Naive thymus-derived CD8-positive, alpha-beta T cell (primary cell): ENCODE results near the gene CYLD. TPM values are rescaled to one million over a fixed set of nuclear protein-coding genes. Genes with fewer than 3 reads are reported as not detected.
A peak's percentile ranks its signal among the peaks of the same experiment; 100 is the strongest.

Source experiments
- ATAC-seq, 2 donors: fragments of 150-1000 bp; cut with Tn5 transposase in 1 of 2; sonication (Bioruptor Pico), chemical (Tn5 transposase) in 1 of 2; 1 replicate in 1 of 2; 2 replicates in 1 of 2; pipeline ENCODE4 v1.10.0; 2021; ENCODE audit warnings: mild to moderate bottlenecking in 2 of 2, moderate library complexity in 2 of 2
- POLR2A ChIA-PET: fragments of 350-600 bp; sonication (Branson Sonifier 250); formaldehyde crosslinking; loops from one replicate; lab custom pipeline; 2021; ENCODE audit warnings: antibody characterized with exemption; lab: Charles Lee
- DNase-seq, 10 donors: peaks; one replicate each; pipeline versions ENCODE4 v3.0.0 to v3.0.0-alpha.2; 2020 to 2022
- H3K27ac Mint-ChIP-seq, 10 donors: one replicate each; pipeline ENCODE4 v1.8.0; 2020 to 2022; ENCODE audit warnings: mild to moderate bottlenecking in 10 of 10, mixed read lengths in 10 of 10, moderate library complexity in 4 of 10, inconsistent platforms in 1 of 10
- H3K27me3 Mint-ChIP-seq, 5 donors: one replicate each; pipeline ENCODE4 v1.8.0; 2021 to 2022; ENCODE audit warnings: mixed read lengths in 5 of 5
- H3K36me3 Mint-ChIP-seq, 3 donors: one replicate each; pipeline ENCODE4 v1.8.0; 2020 to 2022; ENCODE audit warnings: mixed read lengths in 3 of 3, mild to moderate bottlenecking in 2 of 3, inconsistent platforms in 1 of 3
- H3K4me1 Mint-ChIP-seq, 4 donors: one replicate each; pipeline ENCODE4 v1.8.0; 2021 to 2022; ENCODE audit warnings: mixed read lengths in 4 of 4
- H3K4me3 Mint-ChIP-seq, 10 donors: one replicate each; pipeline ENCODE4 v1.8.0; 2020 to 2022; ENCODE audit warnings: mild to moderate bottlenecking in 10 of 10, mixed read lengths in 10 of 10, moderate library complexity in 6 of 10, inconsistent platforms in 1 of 10
- H3K9me3 Mint-ChIP-seq, 9 donors: one replicate each; pipeline ENCODE4 v1.8.0; 2020 to 2022; ENCODE audit warnings: mixed read lengths in 9 of 9, mild to moderate bottlenecking in 3 of 9, inconsistent platforms in 1 of 9, moderate library complexity in 1 of 9
- polyA plus RNA-seq, 3 donors: library from polyadenylated mRNA; unstranded; fragments of 300-500 nt; fragmentation: Illumina TruSeq; gene quantifications; one replicate each; pipeline ENCODE4 v1.2.3, GENCODE V29; 2021
- total RNA-seq, 8 experiments: library from RNA in 2 of 8; stranded (reverse) in 2 of 8; gene quantifications; one replicate each; pipeline ENCODE4 v1.2.3 and lab custom pipeline; 2021 to 2026

The CYLD gene
- total and polyA plus RNA-seq, 5 experiments from 2014 or later = 106 to 203 (median 131) TPM

DNA sequence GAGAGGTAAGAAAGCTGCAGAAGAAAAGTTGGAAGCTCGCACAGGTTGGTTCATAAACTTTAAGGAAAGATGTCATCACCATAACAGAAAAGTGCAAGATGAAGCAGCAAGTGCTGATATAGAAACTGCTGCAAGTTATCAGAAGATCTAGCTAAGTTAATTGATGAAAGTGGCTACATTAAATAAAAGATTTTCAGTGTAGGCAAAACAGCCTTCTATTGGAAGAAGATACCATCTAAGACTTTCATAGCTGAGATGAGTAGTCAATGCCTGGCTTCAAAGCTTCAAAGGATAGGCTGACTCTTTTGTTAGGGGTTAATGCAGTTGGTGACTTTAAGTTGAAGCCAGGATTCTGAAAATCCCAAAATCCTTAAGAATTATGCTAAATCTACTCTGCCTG lies 24.0 kb downstream of the CYLD start:
- peaks cover 0 to 17% (median 7%) of the 10 kb centered on the region in 9 donors for H3K9me3 Mint-ChIP-seq
- peaks cover 37 to 96% (median 82%) of the 10 kb centered on the region in 4 donors for H3K4me1 Mint-ChIP-seq
- no peaks in the 10 kb centered on the region for H3K27me3 Mint-ChIP-seq
- H3K4me3 Mint-ChIP-seq = peak overlapping the region in 4 of 10 donors; percentile 41 to 75 (median 63)
- peak overlapping the region in 4 of 10 donors; percentile 1 to 80 (median 38) for H3K27ac Mint-ChIP-seq
- no peak for ATAC-seq
- DNase-seq = no peak
- peaks cover 34 to 94% (median 65%) of the 10 kb centered on the region in 3 donors for H3K36me3 Mint-ChIP-seq
- POLR2A ChIA-PET = no interaction called here

GRCh38 chr16:50767197-50767596 lies 25.3 kb downstream of the CYLD start:
- H3K4me3 Mint-ChIP-seq = peak overlapping the region in 8 of 10 donors; percentile 39 to 75 (median 55)
- DNase-seq (peak in 1 of 10 donors; percentile 28), ATAC-seq (peak; percentile 57 to 75)
- POLR2A ChIA-PET = interaction anchor here (1.1 to 1.3 kb wide), 2 partner anchors 12 to 86 kb away, joined by 3 to 4 read pairs; partner anchors contain the start of gene SNX20
- peaks cover 32 to 96% (median 81%) of the 10 kb centered on the region in 4 donors for H3K4me1 Mint-ChIP-seq
- H3K36me3 Mint-ChIP-seq = peaks cover 27 to 93% (median 72%) of the 10 kb centered on the region in 3 donors
- peaks cover 0 to 17% (median 7%) of the 10 kb centered on the region in 9 donors for H3K9me3 Mint-ChIP-seq
- H3K27me3 Mint-ChIP-seq = no peaks in the 10 kb centered on the region
- H3K27ac Mint-ChIP-seq = peak overlapping the region in 7 of 10 donors; percentile 16 to 78 (median 62)

GRCh38 chr16:50771366-50771765 lies 29.5 kb downstream of the CYLD start:
- POLR2A ChIA-PET = no interaction called here
- peak overlapping the region in 1 of 10 donors; percentile 64 for H3K27ac Mint-ChIP-seq
- peaks cover 0 to 7% (median under 1%) of the 10 kb centered on the region in 9 donors for H3K9me3 Mint-ChIP-seq
- no peaks in the 10 kb centered on the region for H3K27me3 Mint-ChIP-seq
- H3K36me3 Mint-ChIP-seq = peaks cover 12 to 89% (median 51%) of the 10 kb centered on the region in 3 donors
- DNase-seq (no peak), ATAC-seq (no peak)
- peak overlapping the region in 1 of 10 donors; percentile 11 for H3K4me3 Mint-ChIP-seq
- H3K4me1 Mint-ChIP-seq = peaks cover 24 to 85% (median 74%) of the 10 kb centered on the region in 4 donors

DNA sequence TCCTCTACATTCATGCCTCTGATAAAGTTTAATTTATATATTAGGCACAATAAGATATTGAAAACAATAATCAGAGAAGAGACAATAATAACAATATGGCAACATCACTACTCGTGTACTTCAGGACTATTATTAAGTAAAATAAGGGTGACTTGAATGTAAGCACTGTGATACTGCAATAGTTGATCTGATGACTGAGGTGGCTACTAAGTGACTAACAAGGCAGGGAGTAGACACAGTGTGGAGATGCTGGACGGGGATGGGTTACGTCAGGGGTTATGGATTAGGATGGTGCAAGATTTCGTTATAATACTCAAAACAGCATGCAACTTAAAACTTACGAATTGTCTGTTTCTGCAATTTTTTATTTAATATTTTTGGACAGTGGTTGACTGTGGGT lies 32.5 kb downstream of the CYLD start:
- Mint-ChIP-seq H3K4me1 (peaks cover 17 to 72% (median 64%) of the 10 kb centered on the region in 4 donors), H3K36me3 (peaks cover 8 to 85% (median 34%) of the 10 kb centered on the region in 3 donors), H3K9me3 (no peaks in the 10 kb centered on the region), H3K27ac (peak overlapping the region in 5 of 10 donors; percentile 0 to 64 (median 22)), H3K27me3 (no peaks in the 10 kb centered on the region), H3K4me3 (no peak overlapping the region)
- DNase-seq (no peak), ATAC-seq (no peak)
- POLR2A ChIA-PET = no interaction called here

GRCh38 chr16:50774960-50775359 lies 33.1 kb downstream of the CYLD start:
- Mint-ChIP-seq H3K4me3 (peak overlapping the region in 1 of 10 donors; percentile 26), H3K27ac (peak overlapping the region in 2 of 10 donors; percentile 44 to 73), H3K36me3 (peaks cover 9 to 85% (median 35%) of the 10 kb centered on the region in 3 donors), H3K4me1 (peaks cover 15 to 70% (median 65%) of the 10 kb centered on the region in 4 donors), H3K27me3 (no peaks in the 10 kb centered on the region), H3K9me3 (no peaks in the 10 kb centered on the region)
- POLR2A ChIA-PET = no interaction called here
- DNase-seq = no peak
- no peak for ATAC-seq

DNA sequence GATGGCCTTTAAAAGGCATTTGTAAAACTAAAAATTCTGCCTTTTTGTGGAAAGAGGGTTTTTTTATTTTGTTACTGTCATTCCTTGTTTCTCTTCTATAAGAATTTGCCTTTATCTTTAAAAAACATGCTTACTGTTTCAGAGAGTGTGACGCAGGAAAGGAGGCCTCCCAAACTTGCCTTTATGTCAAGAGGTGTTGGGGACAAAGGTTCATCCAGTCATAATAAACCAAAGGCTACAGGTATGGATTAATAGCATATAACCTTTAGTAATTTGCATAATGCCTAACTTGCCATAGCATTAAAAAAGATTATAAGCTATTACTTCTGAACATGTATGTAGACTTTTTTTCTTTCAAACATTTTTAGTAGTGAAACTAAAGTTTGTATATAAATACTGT lies 34.2 kb downstream of the CYLD start:
- POLR2A ChIA-PET = interaction anchor here (0.9 kb wide), 1 partner anchor 31 kb away, joined by 6 read pairs; no protein-coding TSS in a partner anchor
- Mint-ChIP-seq H3K4me1 (peaks cover 16 to 69% (median 64%) of the 10 kb centered on the region in 4 donors), H3K27me3 (no peaks in the 10 kb centered on the region), H3K4me3 (no peak overlapping the region), H3K36me3 (peaks cover 15 to 85% (median 33%) of the 10 kb centered on the region in 3 donors), H3K9me3 (no peaks in the 10 kb centered on the region), H3K27ac (peak overlapping the region in 3 of 10 donors; percentile 18 to 73 (median 28))
- no peak for ATAC-seq
- DNase-seq = no peak

GRCh38 chr16:50778284-50779163 lies 36.6 kb downstream of the CYLD start:
- DNase-seq (no peak), ATAC-seq (no peak)
- Mint-ChIP-seq H3K27me3 (no peaks in the 10 kb centered on the region), H3K4me3 (peak overlapping the region in 2 of 10 donors; percentile 3 to 24), H3K4me1 (peaks cover 21 to 66% (median 57%) of the 10 kb centered on the region in 4 donors), H3K36me3 (peaks cover 18 to 89% (median 32%) of the 10 kb centered on the region in 3 donors), H3K9me3 (no peaks in the 10 kb centered on the region), H3K27ac (peak overlapping the region in 9 of 10 donors; percentile 33 to 91 (median 65))
- POLR2A ChIA-PET = interaction anchor here (1.0 kb wide), 1 partner anchor 12 kb away, joined by 3 read pairs; no protein-coding TSS in a partner anchor

DNA sequence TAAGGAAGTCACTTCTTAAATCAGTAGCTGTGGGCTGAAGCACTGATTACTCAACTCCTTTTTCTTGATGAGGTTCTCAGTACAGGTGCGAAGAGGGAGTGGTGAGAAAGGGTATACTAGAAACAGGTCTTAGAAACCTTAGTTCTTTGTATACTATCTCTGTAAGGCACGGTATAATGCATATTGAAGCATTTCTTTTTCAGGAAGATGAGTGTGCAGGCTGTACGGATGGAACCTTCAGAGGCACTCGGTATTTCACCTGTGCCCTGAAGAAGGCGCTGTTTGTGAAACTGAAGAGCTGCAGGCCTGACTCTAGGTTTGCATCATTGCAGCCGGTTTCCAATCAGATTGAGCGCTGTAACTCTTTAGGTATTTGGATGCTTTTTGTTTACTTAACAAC lies 39.2 kb downstream of the CYLD start:
- ATAC-seq (peak in 1 of 2 donors; percentile 68), DNase-seq (no peak)
- Mint-ChIP-seq H3K27me3 (no peaks in the 10 kb centered on the region), H3K4me3 (peak overlapping the region in 8 of 10 donors; percentile 20 to 50 (median 34)), H3K27ac (peak overlapping the region; percentile 31 to 91 (median 86)), H3K9me3 (no peaks in the 10 kb centered on the region), H3K4me1 (peaks cover 16 to 50% (median 40%) of the 10 kb centered on the region in 4 donors), H3K36me3 (peaks cover 28 to 91% (median 41%) of the 10 kb centered on the region in 3 donors)
- POLR2A ChIA-PET = no interaction called here

DNA sequence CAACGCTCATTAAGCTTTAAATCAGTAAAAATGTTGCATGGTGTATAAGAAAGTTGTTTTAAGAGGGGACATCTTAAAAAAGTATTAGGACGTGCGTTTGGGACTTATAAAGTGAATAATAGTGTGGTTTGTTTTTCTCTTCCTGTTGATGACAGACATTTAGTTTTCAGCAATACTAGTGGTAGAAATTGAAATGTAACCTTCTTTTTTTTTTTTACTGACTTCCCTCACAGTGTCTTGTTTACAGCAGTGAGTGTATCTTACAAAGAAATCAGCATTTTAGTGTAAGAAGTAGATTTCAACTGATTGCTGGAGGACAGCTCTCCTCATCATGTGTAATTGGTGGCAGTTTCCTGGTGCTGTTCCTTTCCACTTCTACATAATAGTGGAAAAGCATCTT lies 39.6 kb downstream of the CYLD start:
- H3K4me1 Mint-ChIP-seq = peaks cover 16 to 47% (median 41%) of the 10 kb centered on the region in 4 donors
- POLR2A ChIA-PET = no interaction called here
- DNase-seq = no peak
- no peaks in the 10 kb centered on the region for H3K9me3 Mint-ChIP-seq
- no peaks in the 10 kb centered on the region for H3K27me3 Mint-ChIP-seq
- peaks cover 28 to 91% (median 45%) of the 10 kb centered on the region in 3 donors for H3K36me3 Mint-ChIP-seq
- peak overlapping the region in 7 of 10 donors; percentile 22 to 50 (median 34) for H3K4me3 Mint-ChIP-seq
- ATAC-seq = no peak
- peak overlapping the region; percentile 31 to 91 (median 86) for H3K27ac Mint-ChIP-seq

DNA sequence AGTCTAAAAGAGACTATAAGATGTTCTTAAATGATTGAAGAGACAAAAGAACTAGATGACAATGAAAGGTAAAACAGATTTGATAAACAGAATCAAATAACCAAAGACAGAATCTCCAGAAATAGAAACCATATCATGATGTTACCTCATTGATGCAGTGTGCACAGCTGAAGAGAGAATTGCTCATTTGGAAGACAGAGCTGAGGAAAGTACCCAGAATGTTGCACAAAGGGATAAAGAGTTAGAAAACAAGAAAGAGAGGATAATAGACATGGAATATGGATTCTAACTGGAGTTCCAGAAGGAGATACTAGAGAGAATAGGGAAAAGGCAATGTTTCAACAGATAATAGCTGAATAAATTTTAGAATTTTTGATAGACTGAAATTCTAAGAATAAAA lies 47.9 kb downstream of the CYLD start:
- POLR2A ChIA-PET = no interaction called here
- H3K4me3 Mint-ChIP-seq = no peak overlapping the region
- H3K36me3 Mint-ChIP-seq = peaks cover 29 to 92% (median 43%) of the 10 kb centered on the region in 3 donors
- peaks cover 0 to 14% (median 6%) of the 10 kb centered on the region in 9 donors for H3K9me3 Mint-ChIP-seq
- DNase-seq (no peak), ATAC-seq (no peak)
- no peaks in the 10 kb centered on the region for H3K27me3 Mint-ChIP-seq
- peak overlapping the region in 7 of 10 donors; percentile 11 to 85 (median 69) for H3K27ac Mint-ChIP-seq
- peaks cover 0 to 9% (median 5%) of the 10 kb centered on the region in 4 donors for H3K4me1 Mint-ChIP-seq

GRCh38 chr16:50791522-50791921 lies 49.6 kb downstream of the CYLD start:
- H3K4me1 Mint-ChIP-seq = peaks cover 0 to 4% (median 3%) of the 10 kb centered on the region in 4 donors
- POLR2A ChIA-PET = no interaction called here
- peak overlapping the region in 4 of 10 donors; percentile 21 to 70 (median 40) for H3K27ac Mint-ChIP-seq
- peaks cover 0 to 14% (median 6%) of the 10 kb centered on the region in 9 donors for H3K9me3 Mint-ChIP-seq
- peaks cover 25 to 92% (median 35%) of the 10 kb centered on the region in 3 donors for H3K36me3 Mint-ChIP-seq
- H3K4me3 Mint-ChIP-seq = no peak overlapping the region
- DNase-seq = no peak
- no peaks in the 10 kb centered on the region for H3K27me3 Mint-ChIP-seq
- ATAC-seq = no peak

GRCh38 chr16:50796829-50797228 lies 54.9 kb downstream of the CYLD start:
- DNase-seq (no peak), ATAC-seq (no peak)
- peaks cover 0 to 6% (median 1%) of the 10 kb centered on the region in 4 donors for H3K4me1 Mint-ChIP-seq
- no peaks in the 10 kb centered on the region for H3K9me3 Mint-ChIP-seq
- no peaks in the 10 kb centered on the region for H3K27me3 Mint-ChIP-seq
- no peak overlapping the region for H3K4me3 Mint-ChIP-seq
- H3K36me3 Mint-ChIP-seq = peaks cover 9 to 91% (median 22%) of the 10 kb centered on the region in 3 donors
- POLR2A ChIA-PET = no interaction called here
- peak overlapping the region in 8 of 10 donors; percentile 18 to 81 (median 29) for H3K27ac Mint-ChIP-seq
